GM23338 (cell line): Measurements from ENCODE around the gene SPHKAP. TPM values are rescaled to one million over a fixed set of nuclear protein-coding genes. Genes with fewer than 3 reads are reported as not detected.

Experiments
- ATAC-seq: fragments of 200-7000 bp; cut with Tn5 transposase; 3 replicates; pipeline ENCODE4 v1.9.1; 2020
- DNase-seq: peaks from one replicate; pipeline ENCODE4 v3.0.0-alpha.2; 2015; ENCODE audit warnings: low spot score
- H2AFZ ChIP-seq: fragments of 200-600 bp; sonication (generic); 2 replicates; pipeline ENCODE4 v1.8.0; 2016; ENCODE audit warnings: antibody characterized with exemption, mild to moderate bottlenecking, moderate library complexity
- H3F3A ChIP-seq: fragments of 200-600 bp; sonication (generic); replicated peaks from 2 replicates; pipeline ENCODE4 v1.8.0; 2017; ENCODE audit warnings: antibody characterized with exemption, mixed run types, low read depth
- H3K27ac ChIP-seq: fragments of 200-600 bp; sonication (generic); 2 replicates; pipeline ENCODE4 v1.6.1; 2016; ENCODE audit warnings: low read depth
- H3K27me3 ChIP-seq: fragments of 200-600 bp; sonication (generic); 2 replicates; pipeline ENCODE4 v1.8.0; 2016; ENCODE audit warnings: mild to moderate bottlenecking, mixed run types, moderate library complexity; ENCODE audit not compliant: insufficient read depth
- H3K36me3 ChIP-seq: fragments of 200-600 bp; sonication (generic); 2 replicates; pipeline ENCODE4 v1.8.0; 2016; ENCODE audit warnings: mild to moderate bottlenecking; ENCODE audit not compliant: insufficient read depth
- H3K4me1 ChIP-seq: fragments of 200-600 bp; sonication (generic); 2 replicates; pipeline ENCODE4 v1.8.0; 2016; ENCODE audit warnings: mild to moderate bottlenecking, moderate library complexity; ENCODE audit not compliant: insufficient read depth
- H3K4me2 ChIP-seq: fragments of 200-600 bp; sonication (generic); 2 replicates; pipeline ENCODE4 v1.7.1; 2017; ENCODE audit warnings: mixed run types
- H3K4me3 ChIP-seq: fragments of 200-600 bp; sonication (generic); 2 replicates; pipeline ENCODE4 v1.6.1; 2016; ENCODE audit warnings: mixed run types
- H3K79me2 ChIP-seq: fragments of 200-600 bp; sonication (generic); replicated peaks from 2 replicates; pipeline ENCODE4 v1.8.0; 2017; ENCODE audit warnings: mild to moderate bottlenecking; ENCODE audit not compliant: insufficient read depth
- H3K9me2 ChIP-seq: fragments of 200-600 bp; sonication (generic); 2 replicates; pipeline ENCODE4 v1.8.0; 2017; ENCODE audit not compliant: insufficient read depth
- H4K20me1 ChIP-seq: fragments of 200-600 bp; sonication (generic); replicated peaks from 2 replicates; pipeline ENCODE4 v1.8.0; 2017; ENCODE audit warnings: mild to moderate bottlenecking; ENCODE audit not compliant: insufficient read depth
- H3K27ac Mint-ChIP-seq: 2 replicates; pipeline ENCODE4 v1.8.0; 2020; ENCODE audit warnings: inconsistent platforms, mild to moderate bottlenecking, moderate library complexity, mixed read lengths
- H3K27me3 Mint-ChIP-seq: 3 replicates; pipeline ENCODE4 v1.8.0; 2022; ENCODE audit warnings: low read depth, mild to moderate bottlenecking, moderate library complexity, mixed read lengths, inconsistent platforms; ENCODE audit not compliant: insufficient read depth, poor library complexity
- H3K36me3 Mint-ChIP-seq: 3 replicates; pipeline ENCODE4 v1.8.0; 2021; ENCODE audit warnings: low read depth, mild to moderate bottlenecking, inconsistent platforms, moderate library complexity, mixed read lengths
- H3K4me1 Mint-ChIP-seq: 3 replicates; pipeline ENCODE4 v1.8.0; 2020; ENCODE audit warnings: mild to moderate bottlenecking, inconsistent platforms, mixed read lengths
- H3K4me3 Mint-ChIP-seq: 3 replicates; pipeline ENCODE4 v1.8.0; 2021; ENCODE audit warnings: moderate library complexity, mild to moderate bottlenecking, inconsistent platforms, mixed read lengths
- H3K9me3 Mint-ChIP-seq: 3 replicates; pipeline ENCODE4 v1.8.0; 2020; ENCODE audit warnings: moderate library complexity, mild to moderate bottlenecking, inconsistent platforms, mixed read lengths
- CREB1 ChIP-seq: fragments of 250-450 bp; sonication (Bioruptor Pico); IDR thresholded peaks from 2 replicates; pipeline ENCODE4 v1.5.0; 2020; ENCODE audit warnings: low read depth, mild to moderate bottlenecking, moderate library complexity
- EZH2 ChIP-seq: fragments of 200-600 bp; sonication (generic); IDR thresholded peaks from one replicate; pipeline ENCODE4 v1.8.0; 2017; ENCODE audit warnings: antibody characterized with exemption, mild to moderate bottlenecking, low read depth; ENCODE audit not compliant: unreplicated experiment
- EZH2phosphoT487 ChIP-seq: fragments of 200-600 bp; sonication (generic); IDR thresholded peaks from one replicate; pipeline ENCODE4 v1.8.1; 2018; ENCODE audit warnings: antibody characterized with exemption; ENCODE audit not compliant: unreplicated experiment
- JUNB ChIP-seq: IDR thresholded peaks from one replicate; pipeline ENCODE4 v1.6.1; 2016; ENCODE audit warnings: antibody characterized with exemption; ENCODE audit not compliant: unreplicated experiment
- ZNF114 ChIP-seq: fragments of 250-450 bp; sonication (Bioruptor Pico); IDR thresholded peaks from 2 replicates; pipeline ENCODE4 v1.5.0; 2020; ENCODE audit warnings: mild to moderate bottlenecking, moderate library complexity
- ZNF331 ChIP-seq: fragments of 250-450 bp; sonication (Bioruptor Pico); IDR thresholded peaks from 2 replicates; pipeline ENCODE4 v1.5.0; 2020; ENCODE audit warnings: low read depth, mild to moderate bottlenecking, moderate library complexity
- ZNF462 ChIP-seq: fragments of 250-450 bp; sonication (Bioruptor Pico); IDR thresholded peaks from 2 replicates; pipeline ENCODE4 v1.5.0; 2020; ENCODE audit warnings: mild to moderate bottlenecking, moderate library complexity
- polyA plus RNA-seq: library from polyadenylated mRNA; unstranded; fragments of >200 nt; fragmentation: Nextera tagmentation; extraction: Ambion mirVana; gene quantifications from 2 replicates; pipeline ENCODE4 v1.2.1, GENCODE V29; 2016
- total RNA-seq: library from RNA; depleted of rRNA; stranded (reverse); fragments of >200 nt; shearing (Covaris generic); gene quantifications from 2 replicates; pipeline ENCODE4 v1.2.3, GENCODE V29; 2014
- TF ChIP-seq, protein P1 (sequence below): IDR thresholded peaks from 2 replicates; pipeline ENCODE4 v1.6.1; 2016; ENCODE audit warnings: antibody characterized with exemption

SPHKAP gene
- total and polyA plus RNA-seq, 2 experiments from 2014 or later: 0.10 TPM; not detected in 1

- TF ChIP-seq ZNF462 (CRISPR knock-in tag): no peak
- TF ChIP-seq EZH2phosphoT487: no peak
Measured at GRCh38 chr2:228104215-228104614, 77.3 kb downstream of the SPHKAP start (continued).

GRCh38 chr2:228103379-228103778, 78.1 kb downstream of the SPHKAP start:
- DNase-seq (no peak), ATAC-seq (peak; percentile 60)
- H3K27me3 ChIP-seq: no peaks in the 10 kb centered on the region
- H3K4me1 ChIP-seq: no peaks in the 10 kb centered on the region; the same call in 1 of the 2 replicates
- H3K27me3 Mint-ChIP-seq: no peaks in the 10 kb centered on the region
- H2AFZ ChIP-seq: peak overlapping the region; percentile 70; the same call in 1 of the 2 replicates
- H3K9me3 Mint-ChIP-seq: peaks cover 17% of the 10 kb centered on the region
- no peaks in the 10 kb centered on the region for H4K20me1 ChIP-seq
- H3K36me3 Mint-ChIP-seq: peaks cover 7% of the 10 kb centered on the region; the same call in 2 of the 3 replicates
- H3K4me3 ChIP-seq: no peak overlapping the region
- H3K4me2 ChIP-seq: no peak overlapping the region
- no peaks in the 10 kb centered on the region for H3K79me2 ChIP-seq
- no peaks in the 10 kb centered on the region for H3K36me3 ChIP-seq
- no peak overlapping the region for H3K27ac ChIP-seq
- H3K27ac Mint-ChIP-seq: no peak overlapping the region
- no peaks in the 10 kb centered on the region for H3F3A ChIP-seq
- H3K4me1 Mint-ChIP-seq: peaks cover 4% of the 10 kb centered on the region; the same call in 2 of the 3 replicates
- H3K4me3 Mint-ChIP-seq: no peak overlapping the region
- H3K9me2 ChIP-seq: no peaks in the 10 kb centered on the region
- TF ChIP-seq, protein P1, sequence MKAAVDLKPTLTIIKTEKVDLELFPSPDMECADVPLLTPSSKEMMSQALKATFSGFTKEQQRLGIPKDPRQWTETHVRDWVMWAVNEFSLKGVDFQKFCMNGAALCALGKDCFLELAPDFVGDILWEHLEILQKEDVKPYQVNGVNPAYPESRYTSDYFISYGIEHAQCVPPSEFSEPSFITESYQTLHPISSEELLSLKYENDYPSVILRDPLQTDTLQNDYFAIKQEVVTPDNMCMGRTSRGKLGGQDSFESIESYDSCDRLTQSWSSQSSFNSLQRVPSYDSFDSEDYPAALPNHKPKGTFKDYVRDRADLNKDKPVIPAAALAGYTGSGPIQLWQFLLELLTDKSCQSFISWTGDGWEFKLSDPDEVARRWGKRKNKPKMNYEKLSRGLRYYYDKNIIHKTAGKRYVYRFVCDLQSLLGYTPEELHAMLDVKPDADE: no peak
- TF ChIP-seq CREB1: no peak
- TF ChIP-seq ZNF331 (CRISPR knock-in tag): no peak
- no peak for TF ChIP-seq EZH2
- TF ChIP-seq ZNF114: no peak
- TF ChIP-seq ZNF462 (CRISPR knock-in tag): no peak
- no peak for TF ChIP-seq EZH2phosphoT487
- no peak for TF ChIP-seq JUNB
